HCT116 (cell line): ENCODE data around the gene KLRG1. TPM values are rescaled to one million over a fixed set of nuclear protein-coding genes. Genes with fewer than 3 reads are reported as not detected.

Source experiments
- ATAC-seq: fragments of 200-7000 bp; cut with Tn5 transposase; 2 replicates; pipeline ENCODE4 v1.9.1; 2020; ENCODE audit warnings: mild to moderate bottlenecking, moderate library complexity
- BruUV-seq: library from RNA; stranded (reverse); fragments of 400-500 nt; replicated peaks from 2 replicates; lab custom pipeline; 2021; lab: Mats Ljungman, UMichigan
- CTCF ChIA-PET: fragments of 300-600 bp; sonication (Branson Sonifier 250); formaldehyde crosslinking; loops from one replicate; lab custom pipeline; 2021; ENCODE audit warnings: antibody characterized with exemption; lab: Charles Lee
- POLR2A ChIA-PET: fragments of 300-600, 350-600 bp; sonication (Branson Sonifier 250); formaldehyde crosslinking; loops from one replicate; lab custom pipeline; 2021; ENCODE audit warnings: antibody characterized with exemption; lab: Charles Lee
- RAD21 ChIA-PET, 2 experiments: fragments of 300-600 bp; sonication (Branson Sonifier 250); formaldehyde crosslinking; loops; one replicate each; lab custom pipeline; 2023; ENCODE audit warnings: low total read pairs in 2 of 2; ENCODE audit not compliant: uncharacterized antibody in 2 of 2, unreplicated experiment in 2 of 2, low non-redundant PET in 1 of 2; lab: Charles Lee
- DNase-seq: peaks from one replicate; pipeline ENCODE4 v3.0.0-alpha.2; 2010; ENCODE audit warnings: low read depth, low spot score
- H2AFZ ChIP-seq: fragments of 200-600 bp; shearing (Covaris generic), sonication (generic); 2 replicates; pipeline ENCODE4 v1.6.1; 2017; ENCODE audit warnings: low read depth, mixed run types, mixed read lengths, antibody characterized with exemption, low read length; ENCODE audit not compliant: poor library complexity, severe bottlenecking
- H3K27ac ChIP-seq: 2 replicates; pipeline ENCODE4 v1.5.1; 2012; ENCODE audit warnings: low read depth, low read length
- H3K27me3 ChIP-seq: fragments of 200-600 bp; sonication (generic); 2 replicates; pipeline ENCODE4 v1.6.1; 2016; ENCODE audit warnings: mixed run types, low read length, mixed read lengths; ENCODE audit not compliant: insufficient read depth
- H3K36me3 ChIP-seq, 2 experiments: fragments of 200-500 bp in 1 of 2; fragments of 200-600 bp in 1 of 2; sonication (Bioruptor generic) in 1 of 2; sonication (generic) in 1 of 2; 2 replicates each; pipeline versions ENCODE4 v1.5.1 to v1.6.1; 2014 to 2016; ENCODE audit warnings: low read length in 2 of 2, inconsistent platforms in 1 of 2, mixed read lengths in 1 of 2, mixed run types in 1 of 2; ENCODE audit not compliant: insufficient read depth in 2 of 2, control insufficient read depth in 1 of 2
- H3K4me1 ChIP-seq, 2 experiments: fragments of 200-600 bp in 1 of 2; sonication (generic) in 1 of 2; 2 replicates each; pipeline versions ENCODE4 v1.5.1 to v1.6.1; 2012 to 2017; ENCODE audit warnings: low read length in 2 of 2, inconsistent platforms in 1 of 2, mild to moderate bottlenecking in 1 of 2, mixed read lengths in 1 of 2, mixed run types in 1 of 2, moderate library complexity in 1 of 2; ENCODE audit not compliant: insufficient read depth in 2 of 2, control insufficient read depth in 1 of 2
- H3K4me2 ChIP-seq: fragments of 200-600 bp; sonication (generic); 2 replicates; pipeline ENCODE4 v1.6.1; 2017; ENCODE audit warnings: mixed run types, low read length, mixed read lengths
- H3K4me3 ChIP-seq, 2 experiments: fragments of 200-600 bp in 1 of 2; sonication (generic) in 1 of 2; replicated peaks in 1 of 2; 2 replicates each; pipeline ENCODE4 v1.5.1; 2011 to 2016; ENCODE audit warnings: low read length in 2 of 2, control low read depth in 1 of 2, low read depth in 1 of 2, mild to moderate bottlenecking in 1 of 2, mixed read lengths in 1 of 2, mixed run types in 1 of 2
- H3K79me2 ChIP-seq: fragments of 200-600 bp; sonication (generic); 2 replicates; pipeline ENCODE4 v1.6.1; 2017; ENCODE audit warnings: mild to moderate bottlenecking, mixed run types, low read length, moderate library complexity, mixed read lengths; ENCODE audit not compliant: insufficient read depth
- H3K9ac ChIP-seq: fragments of 200-600 bp; sonication (generic); 2 replicates; pipeline ENCODE4 v1.6.1; 2016; ENCODE audit warnings: low read length, mixed read lengths
- H3K9me2 ChIP-seq: fragments of 200-600 bp; sonication (generic), shearing (Covaris generic); 2 replicates; pipeline ENCODE4 v1.6.1; 2017; ENCODE audit warnings: mixed run types, mild to moderate bottlenecking, moderate library complexity; ENCODE audit not compliant: insufficient read depth
- H3K9me3 ChIP-seq, 2 experiments: fragments of 200-500 bp in 1 of 2; fragments of 200-600 bp in 1 of 2; sonication (Bioruptor generic) in 1 of 2; sonication (generic) in 1 of 2; 2 replicates each; pipeline ENCODE4 v1.6.1; 2014 to 2017; ENCODE audit warnings: low read length in 2 of 2, mixed read lengths in 2 of 2, inconsistent platforms in 1 of 2, low read depth in 1 of 2, mild to moderate bottlenecking in 1 of 2, mixed run types in 1 of 2, moderate library complexity in 1 of 2; ENCODE audit not compliant: control insufficient read depth in 1 of 2, insufficient read depth in 1 of 2
- H4K20me1 ChIP-seq: fragments of 200-600 bp; sonication (generic), shearing (Covaris generic); 2 replicates; pipeline ENCODE4 v1.6.1; 2017; ENCODE audit warnings: mixed run types, mild to moderate bottlenecking, moderate library complexity; ENCODE audit not compliant: insufficient read depth
- CTCF ChIP-seq, 3 experiments: fragments of 200-600 bp in 1 of 3; sonication (generic) in 1 of 3; IDR thresholded peaks in 2 of 3; conservative IDR thresholded peaks in 1 of 3; 2 replicates each; pipeline ENCODE4 v1.5.1; 2012 to 2017; ENCODE audit warnings: low read depth in 2 of 3, low read length in 2 of 3, antibody characterized with exemption in 1 of 3, borderline replicate concordance in 1 of 3, control low read depth in 1 of 3, mild to moderate bottlenecking in 1 of 3, mixed read lengths in 1 of 3, mixed run types in 1 of 3, moderate library complexity in 1 of 3; ENCODE audit not compliant: insufficient read depth in 1 of 3
- ELF1 ChIP-seq: IDR thresholded peaks from 2 replicates; pipeline ENCODE4 v1.6.1; 2012; ENCODE audit warnings: low read depth, borderline replicate concordance
- EZH2 ChIP-seq: fragments of 200-600 bp; sonication (generic); IDR thresholded peaks from 2 replicates; pipeline ENCODE4 v1.6.1; 2017; ENCODE audit warnings: antibody characterized with exemption, mixed run types
- FOSL1 ChIP-seq: IDR thresholded peaks from 2 replicates; pipeline ENCODE4 v1.6.1; 2012; ENCODE audit warnings: low read depth
- JUND ChIP-seq: IDR thresholded peaks from 2 replicates; pipeline ENCODE4 v1.6.1; 2012
- MAX ChIP-seq: IDR thresholded peaks from 2 replicates; pipeline ENCODE4 v1.6.1; 2012
- POLR2A ChIP-seq: IDR thresholded peaks from 2 replicates; pipeline ENCODE4 v1.7.0; 2011; ENCODE audit warnings: borderline replicate concordance; ENCODE audit not compliant: insufficient read depth, insufficient read length; ENCODE audit errors: extremely low read depth
- POLR2AphosphoS5 ChIP-seq: IDR thresholded peaks from 2 replicates; pipeline ENCODE4 v1.6.1; 2011; ENCODE audit warnings: mild to moderate bottlenecking, low read depth, low read length, moderate library complexity
- RAD21 ChIP-seq: IDR thresholded peaks from 2 replicates; pipeline ENCODE4 v1.6.1; 2012; ENCODE audit warnings: low read depth, mild to moderate bottlenecking
- REST ChIP-seq: IDR thresholded peaks from 2 replicates; pipeline ENCODE4 v1.6.1; 2012; ENCODE audit warnings: low read depth
- TCF7L2 ChIP-seq: IDR thresholded peaks from 2 replicates; pipeline ENCODE4 v1.7.0; 2011; ENCODE audit warnings: borderline replicate concordance, inconsistent platforms; ENCODE audit not compliant: insufficient read depth, insufficient read length; ENCODE audit errors: extremely low read depth
- YY1 ChIP-seq: IDR thresholded peaks from 2 replicates; pipeline ENCODE4 v1.6.1; 2011; ENCODE audit warnings: low read length, low read depth, moderate library complexity, mild to moderate bottlenecking; ENCODE audit not compliant: insufficient replicate concordance; ENCODE audit errors: extremely low read depth
- ZNF274 ChIP-seq: fragments of 200-500 bp; sonication (Bioruptor generic); IDR thresholded peaks from 2 replicates; pipeline ENCODE4 v1.6.1; 2014; ENCODE audit warnings: mild to moderate bottlenecking, low read depth, low read length, inconsistent platforms
- intact Hi-C: fragments of 100-400 bp; cut with micrococcal nuclease; formaldehyde crosslinking; loops from 2 replicates; pipeline ENCODE4 v1.10.0; 2022
- total RNA-seq: library from RNA; stranded (reverse); gene quantifications from one replicate; pipeline ENCODE4 v1.2.1, GENCODE V29; 2021; ENCODE audit not compliant: unreplicated experiment

KLRG1 gene
- total RNA-seq, 1 experiment from 2014 or later, result 1.5 TPM

- TF ChIP-seq REST (no peak), FOSL1 (no peak), TCF7L2 (no peak)
- TF ChIP-seq, all 23 proteins: peak for 0
These were observed 38.5 kb upstream of the KLRG1 start (continued) for GRCh38 chr12:8950702-8951478.

GRCh38 chr12:8951744-8952143 lies 37.6 kb upstream of the KLRG1 start:
- Histone ChIP-seq H3K9me2 (no peaks in the 10 kb centered on the region), H3K9me3 (peaks cover 3 to 5% of the 10 kb centered on the region in 2 experiments; a peak in 2 of 4 replicates), H3K9ac (no peak overlapping the region), H3K27me3 (no peaks in the 10 kb centered on the region), H4K20me1 (no peaks in the 10 kb centered on the region), H3K79me2 (peaks cover 31% of the 10 kb centered on the region), H3K4me3 (no peak overlapping the region), H3K27ac (no peak overlapping the region), H3K36me3 (0 out of 4 replicates have a peak, but pooled peaks cover 0 to 4% of the 10 kb centered on the region in 2 experiments), H2AFZ (no peak overlapping the region), H3K4me2 (no peak overlapping the region), H3K4me1 (peaks cover 3 to 26% of the 10 kb centered on the region in 2 experiments; a peak in 3 of 4 replicates)
- BruUV-seq, result no TSS peak
- POLR2A ChIA-PET, result no interaction called here
- RAD21 ChIA-PET, result no interaction called here
- TF ChIP-seq JUND (no peak), ZNF274 (no peak), FOSL1 (no peak), EZH2 (no peak), POLR2AphosphoS5 (no peak), RAD21 (no peak), MAX (no peak), CTCF (IDR thresholded peaks at IDR 0.05 in 2 of 3, conservative IDR thresholded peaks at IDR 0.05 in 1 of 3; ENCODE audit: borderline replicate concordance in 1 of 3, insufficient read depth in 1 of 3, low read depth in 2 of 3, low read length in 2 of 3) (no peak), POLR2A (no peak), YY1 (no peak), ELF1 (no peak), TCF7L2 (no peak)
- intact Hi-C loops, result loop anchor here (5.0 kb wide), 1 partner anchor 96 kb away; no protein-coding TSS in a partner anchor
- CTCF ChIA-PET, result no interaction called here
- DNase-seq (no peak), ATAC-seq (no peak)
